HCT116 (cell line): ENCODE results near the gene GJA3. TPM values are rescaled to one million over a fixed set of nuclear protein-coding genes. Genes with fewer than 3 reads are reported as not detected.

ENCODE experiments used
- ATAC-seq: fragments of 200-7000 bp; cut with Tn5 transposase; 2 replicates; pipeline ENCODE4 v1.9.1; 2020; ENCODE audit warnings: mild to moderate bottlenecking, moderate library complexity
- BruUV-seq: library from RNA; stranded (reverse); fragments of 400-500 nt; replicated peaks from 2 replicates; lab custom pipeline; 2021; lab: Mats Ljungman, UMichigan
- CTCF ChIA-PET: fragments of 300-600 bp; sonication (Branson Sonifier 250); formaldehyde crosslinking; loops from one replicate; lab custom pipeline; 2021; ENCODE audit warnings: antibody characterized with exemption; lab: Charles Lee
- POLR2A ChIA-PET: fragments of 300-600, 350-600 bp; sonication (Branson Sonifier 250); formaldehyde crosslinking; loops from one replicate; lab custom pipeline; 2021; ENCODE audit warnings: antibody characterized with exemption; lab: Charles Lee
- RAD21 ChIA-PET, 2 experiments: fragments of 300-600 bp; sonication (Branson Sonifier 250); formaldehyde crosslinking; loops; one replicate each; lab custom pipeline; 2023; ENCODE audit warnings: low total read pairs in 2 of 2; ENCODE audit not compliant: uncharacterized antibody in 2 of 2, unreplicated experiment in 2 of 2, low non-redundant PET in 1 of 2; lab: Charles Lee
- DNase-seq: peaks from one replicate; pipeline ENCODE4 v3.0.0-alpha.2; 2010; ENCODE audit warnings: low read depth, low spot score
- H2AFZ ChIP-seq: fragments of 200-600 bp; shearing (Covaris generic), sonication (generic); 2 replicates; pipeline ENCODE4 v1.6.1; 2017; ENCODE audit warnings: low read depth, mixed run types, mixed read lengths, antibody characterized with exemption, low read length; ENCODE audit not compliant: poor library complexity, severe bottlenecking
- H3K27ac ChIP-seq: 2 replicates; pipeline ENCODE4 v1.5.1; 2012; ENCODE audit warnings: low read depth, low read length
- H3K27me3 ChIP-seq: fragments of 200-600 bp; sonication (generic); 2 replicates; pipeline ENCODE4 v1.6.1; 2016; ENCODE audit warnings: mixed run types, low read length, mixed read lengths; ENCODE audit not compliant: insufficient read depth
- H3K36me3 ChIP-seq, 2 experiments: fragments of 200-500 bp in 1 of 2; fragments of 200-600 bp in 1 of 2; sonication (Bioruptor generic) in 1 of 2; sonication (generic) in 1 of 2; 2 replicates each; pipeline versions ENCODE4 v1.5.1 to v1.6.1; 2014 to 2016; ENCODE audit warnings: low read length in 2 of 2, inconsistent platforms in 1 of 2, mixed read lengths in 1 of 2, mixed run types in 1 of 2; ENCODE audit not compliant: insufficient read depth in 2 of 2, control insufficient read depth in 1 of 2
- H3K4me1 ChIP-seq, 2 experiments: fragments of 200-600 bp in 1 of 2; sonication (generic) in 1 of 2; 2 replicates each; pipeline versions ENCODE4 v1.5.1 to v1.6.1; 2012 to 2017; ENCODE audit warnings: low read length in 2 of 2, inconsistent platforms in 1 of 2, mild to moderate bottlenecking in 1 of 2, mixed read lengths in 1 of 2, mixed run types in 1 of 2, moderate library complexity in 1 of 2; ENCODE audit not compliant: insufficient read depth in 2 of 2, control insufficient read depth in 1 of 2
- H3K4me2 ChIP-seq: fragments of 200-600 bp; sonication (generic); 2 replicates; pipeline ENCODE4 v1.6.1; 2017; ENCODE audit warnings: mixed run types, low read length, mixed read lengths
- H3K4me3 ChIP-seq, 2 experiments: fragments of 200-600 bp in 1 of 2; sonication (generic) in 1 of 2; replicated peaks in 1 of 2; 2 replicates each; pipeline ENCODE4 v1.5.1; 2011 to 2016; ENCODE audit warnings: low read length in 2 of 2, control low read depth in 1 of 2, low read depth in 1 of 2, mild to moderate bottlenecking in 1 of 2, mixed read lengths in 1 of 2, mixed run types in 1 of 2
- H3K79me2 ChIP-seq: fragments of 200-600 bp; sonication (generic); 2 replicates; pipeline ENCODE4 v1.6.1; 2017; ENCODE audit warnings: mild to moderate bottlenecking, mixed run types, low read length, moderate library complexity, mixed read lengths; ENCODE audit not compliant: insufficient read depth
- H3K9ac ChIP-seq: fragments of 200-600 bp; sonication (generic); 2 replicates; pipeline ENCODE4 v1.6.1; 2016; ENCODE audit warnings: low read length, mixed read lengths
- H3K9me2 ChIP-seq: fragments of 200-600 bp; sonication (generic), shearing (Covaris generic); 2 replicates; pipeline ENCODE4 v1.6.1; 2017; ENCODE audit warnings: mixed run types, mild to moderate bottlenecking, moderate library complexity; ENCODE audit not compliant: insufficient read depth
- H3K9me3 ChIP-seq, 2 experiments: fragments of 200-500 bp in 1 of 2; fragments of 200-600 bp in 1 of 2; sonication (Bioruptor generic) in 1 of 2; sonication (generic) in 1 of 2; 2 replicates each; pipeline ENCODE4 v1.6.1; 2014 to 2017; ENCODE audit warnings: low read length in 2 of 2, mixed read lengths in 2 of 2, inconsistent platforms in 1 of 2, low read depth in 1 of 2, mild to moderate bottlenecking in 1 of 2, mixed run types in 1 of 2, moderate library complexity in 1 of 2; ENCODE audit not compliant: control insufficient read depth in 1 of 2, insufficient read depth in 1 of 2
- H4K20me1 ChIP-seq: fragments of 200-600 bp; sonication (generic), shearing (Covaris generic); 2 replicates; pipeline ENCODE4 v1.6.1; 2017; ENCODE audit warnings: mixed run types, mild to moderate bottlenecking, moderate library complexity; ENCODE audit not compliant: insufficient read depth
- CBX3 ChIP-seq: IDR thresholded peaks from 2 replicates; pipeline ENCODE4 v1.6.1; 2012; ENCODE audit warnings: low read depth
- EGR1 ChIP-seq: IDR thresholded peaks from 2 replicates; pipeline ENCODE4 v1.6.1; 2012; ENCODE audit warnings: low read depth
- SIN3A ChIP-seq: IDR thresholded peaks from 2 replicates; pipeline ENCODE4 v1.6.1; 2012; ENCODE audit warnings: low read depth
- TCF7L2 ChIP-seq: IDR thresholded peaks from 2 replicates; pipeline ENCODE4 v1.7.0; 2011; ENCODE audit warnings: borderline replicate concordance, inconsistent platforms; ENCODE audit not compliant: insufficient read depth, insufficient read length; ENCODE audit errors: extremely low read depth
- ZFX ChIP-seq: fragments of 450-650 bp; IDR thresholded peaks from 2 replicates; pipeline ENCODE4 v1.6.1; 2017
- intact Hi-C: fragments of 100-400 bp; cut with micrococcal nuclease; formaldehyde crosslinking; loops from 2 replicates; pipeline ENCODE4 v1.10.0; 2022
- total RNA-seq: library from RNA; stranded (reverse); gene quantifications from one replicate; pipeline ENCODE4 v1.2.1, GENCODE V29; 2021; ENCODE audit not compliant: unreplicated experiment
- TF ChIP-seq, protein P1 (sequence below): IDR thresholded peaks from 2 replicates; pipeline ENCODE4 v1.6.1; 2011; ENCODE audit warnings: mild to moderate bottlenecking, low read length, moderate library complexity; ENCODE audit not compliant: insufficient replicate concordance; ENCODE audit errors: extremely low read depth
- TF ChIP-seq, protein P2 (sequence below): IDR thresholded peaks from 2 replicates; pipeline ENCODE4 v1.6.1; 2012

The GJA3 gene
- total RNA-seq, 1 experiment from 2014 or later = 8.0 TPM

DNA sequence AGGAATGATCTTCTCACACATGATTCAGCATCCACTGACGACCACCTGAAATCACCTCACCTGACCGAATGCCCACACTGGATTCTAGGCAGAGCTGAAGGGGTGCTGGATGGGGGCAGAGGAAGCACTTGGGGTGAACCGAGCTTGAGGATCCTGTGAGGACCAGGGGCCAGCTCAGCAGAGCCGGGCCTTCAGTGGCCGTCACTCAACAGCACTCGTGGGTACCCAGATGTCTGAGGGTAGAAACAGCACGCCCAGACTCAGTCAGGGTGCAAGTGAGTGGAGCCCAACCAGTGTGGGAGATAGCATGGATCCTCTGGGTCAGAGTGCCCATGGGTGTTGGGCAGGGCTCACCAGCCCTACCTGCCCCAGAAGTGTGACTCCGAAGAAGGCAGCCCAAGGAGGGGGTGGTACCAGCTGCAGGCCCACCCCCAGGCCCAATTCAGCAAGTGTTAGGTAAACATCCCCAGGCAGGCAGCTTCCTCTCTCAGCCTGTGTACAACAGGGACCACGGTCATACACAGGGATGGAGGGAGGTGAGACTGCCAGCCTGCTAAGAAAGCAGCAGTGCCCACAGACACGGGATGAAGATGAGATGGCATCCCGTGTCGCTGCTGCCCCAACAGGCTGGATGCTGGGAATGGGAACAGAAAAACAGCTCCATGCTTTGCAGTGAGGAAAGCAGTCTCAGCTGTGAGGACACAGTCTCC is 16.6 kb downstream of the GJA3 start:
- H3K27ac ChIP-seq = no peak overlapping the region
- ChIA-PET POLR2A (no interaction called here), RAD21 (no interaction called here), CTCF (interaction anchor here (2.1 kb wide), 1 partner anchor 16 kb away, joined by 6 read pairs; no protein-coding TSS in a partner anchor)
- H3K27me3 ChIP-seq = no peaks in the 10 kb centered on the region
- DNase-seq (no peak), ATAC-seq (no peak)
- TF ChIP-seq, protein P1, sequence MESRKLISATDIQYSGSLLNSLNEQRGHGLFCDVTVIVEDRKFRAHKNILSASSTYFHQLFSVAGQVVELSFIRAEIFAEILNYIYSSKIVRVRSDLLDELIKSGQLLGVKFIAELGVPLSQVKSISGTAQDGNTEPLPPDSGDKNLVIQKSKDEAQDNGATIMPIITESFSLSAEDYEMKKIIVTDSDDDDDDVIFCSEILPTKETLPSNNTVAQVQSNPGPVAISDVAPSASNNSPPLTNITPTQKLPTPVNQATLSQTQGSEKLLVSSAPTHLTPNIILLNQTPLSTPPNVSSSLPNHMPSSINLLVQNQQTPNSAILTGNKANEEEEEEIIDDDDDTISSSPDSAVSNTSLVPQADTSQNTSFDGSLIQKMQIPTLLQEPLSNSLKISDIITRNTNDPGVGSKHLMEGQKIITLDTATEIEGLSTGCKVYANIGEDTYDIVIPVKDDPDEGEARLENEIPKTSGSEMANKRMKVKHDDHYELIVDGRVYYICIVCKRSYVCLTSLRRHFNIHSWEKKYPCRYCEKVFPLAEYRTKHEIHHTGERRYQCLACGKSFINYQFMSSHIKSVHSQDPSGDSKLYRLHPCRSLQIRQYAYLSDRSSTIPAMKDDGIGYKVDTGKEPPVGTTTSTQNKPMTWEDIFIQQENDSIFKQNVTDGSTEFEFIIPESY = no peak
- TF ChIP-seq, protein P2, sequence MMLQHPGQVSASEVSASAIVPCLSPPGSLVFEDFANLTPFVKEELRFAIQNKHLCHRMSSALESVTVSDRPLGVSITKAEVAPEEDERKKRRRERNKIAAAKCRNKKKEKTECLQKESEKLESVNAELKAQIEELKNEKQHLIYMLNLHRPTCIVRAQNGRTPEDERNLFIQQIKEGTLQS = no peak
- TF ChIP-seq CBX3 (no peak), ZFX (no peak), SIN3A (no peak), TCF7L2 (no peak), EGR1 (no peak)
- BruUV-seq = no TSS peak
- H4K20me1 ChIP-seq = no peaks in the 10 kb centered on the region
- no peaks in the 10 kb centered on the region for H3K4me1 ChIP-seq
- intact Hi-C loops = no loop called here
- H3K4me2 ChIP-seq = no peak overlapping the region
- no peaks in the 10 kb centered on the region for H3K36me3 ChIP-seq
- no peak overlapping the region for H3K4me3 ChIP-seq
- H3K9ac ChIP-seq = no peak overlapping the region
- H3K79me2 ChIP-seq = no peaks in the 10 kb centered on the region
- no peak overlapping the region for H2AFZ ChIP-seq
- H3K9me2 ChIP-seq = no peaks in the 10 kb centered on the region
- H3K9me3 ChIP-seq = no peaks in the 10 kb centered on the region
